GM19397 (cell line): ENCODE results near the gene ST8SIA5.

Experiments used
- ATAC-seq: cut with Tn5 transposase; IDR thresholded peaks from one replicate; pipeline ENCODE4 v1.9.1; 2021; ENCODE audit warnings: mild to moderate bottlenecking, moderate library complexity; ENCODE audit not compliant: unreplicated experiment

Gene ST8SIA5

GRCh38 chr18:46676182-46676835, 80.5 kb downstream of the ST8SIA5 start:
- ATAC-seq, result no peak

- ATAC-seq, result no peak
Observed at GRCh38 chr18:46675112-46675511, 81.7 kb downstream of the ST8SIA5 start.

- ATAC-seq, result no peak
Observed at GRCh38 chr18:46672062-46672970, 84.5 kb downstream of the ST8SIA5 start.

- ATAC-seq, result no peak
Observed at GRCh38 chr18:46668694-46669093, 88.2 kb downstream of the ST8SIA5 start.

- no peak for ATAC-seq
Observed at GRCh38 chr18:46668135-46668534, 88.7 kb downstream of the ST8SIA5 start.

GRCh38 chr18:46663539-46663938, 93.3 kb downstream of the ST8SIA5 start:
- ATAC-seq, result no peak

GRCh38 chr18:46660957-46661749, 95.7 kb downstream of the ST8SIA5 start:
- ATAC-seq, result no peak

- no peak for ATAC-seq
Observed at GRCh38 chr18:46659484-46659883, 97.4 kb downstream of the ST8SIA5 start.

- no peak for ATAC-seq
Observed at GRCh38 chr18:46657115-46657955, 99.5 kb downstream of the ST8SIA5 start, which contains the start of gene LOXHD1. TSS of gene LOXHD1 (minus strand) at chr18:46657220. CDS start at chr18:46657033, 187 bp downstream.

GRCh38 chr18:46656326-46657114, 100.3 kb downstream of the ST8SIA5 start:
- ATAC-seq, result no peak

- no peak for ATAC-seq
Observed at GRCh38 chr18:46652372-46652771, 104.5 kb downstream of the ST8SIA5 start.

GRCh38 chr18:46650681-46651080, 106.2 kb downstream of the ST8SIA5 start:
- ATAC-seq, result no peak

GRCh38 chr18:46649071-46649862, 107.6 kb downstream of the ST8SIA5 start:
- ATAC-seq, result no peak

GRCh38 chr18:46646468-46646867, 110.4 kb downstream of the ST8SIA5 start:
- ATAC-seq, result no peak

GRCh38 chr18:46642561-46642960, 114.3 kb downstream of the ST8SIA5 start:
- no peak for ATAC-seq

GRCh38 chr18:46641917-46642316, 114.9 kb downstream of the ST8SIA5 start:
- ATAC-seq, result no peak

GRCh38 chr18:46639386-46639785, 117.5 kb downstream of the ST8SIA5 start:
- no peak for ATAC-seq

GRCh38 chr18:46636040-46636630, 120.7 kb downstream of the ST8SIA5 start:
- no peak for ATAC-seq
